ENCODE results near the gene OGFR.

The OGFR gene

DNA sequence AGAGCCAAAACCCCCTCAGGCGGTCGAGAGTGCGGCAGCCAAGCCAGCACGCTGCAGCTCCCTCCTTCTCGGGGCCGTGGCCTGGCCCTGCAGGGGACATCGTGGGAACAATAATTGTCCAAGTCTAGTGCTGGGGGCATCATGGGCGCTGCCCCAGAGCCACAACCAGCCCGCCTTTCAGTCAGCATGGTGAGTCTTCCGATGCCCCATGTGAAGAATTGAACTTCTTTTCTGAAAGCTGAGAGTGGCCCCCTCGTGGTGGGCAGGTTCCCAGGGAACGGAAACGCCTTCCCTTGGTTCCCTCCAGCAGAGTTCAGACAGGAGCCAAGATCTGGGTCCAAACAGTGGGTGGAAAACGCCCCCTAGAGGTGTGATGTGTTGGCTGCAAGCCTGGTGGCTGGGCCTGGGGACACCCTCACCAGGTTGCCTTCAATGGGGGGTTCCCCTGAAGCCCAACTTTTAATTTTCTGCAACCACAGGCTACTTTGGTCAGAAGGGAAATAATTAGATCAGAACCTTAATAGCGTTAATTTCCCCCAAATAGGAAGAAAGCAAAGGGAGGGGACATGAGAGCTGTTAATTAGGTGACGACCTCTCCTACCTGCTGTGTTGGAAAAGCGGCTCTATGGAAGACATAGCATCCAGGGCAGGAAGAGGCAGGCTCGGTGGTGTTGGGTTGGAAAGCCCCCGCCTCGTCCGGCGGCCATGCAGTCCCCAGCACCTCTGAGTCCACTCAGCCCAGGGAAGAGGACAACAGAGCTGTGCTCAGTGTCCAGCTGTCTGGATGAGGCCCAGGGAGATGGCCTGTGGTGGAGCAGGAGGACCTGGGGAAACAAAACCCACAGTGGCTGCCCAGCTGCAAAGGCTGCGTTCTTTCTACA lies 13.1 kb upstream of the OGFR start:
- Histone ChIP-seq H3K4me3 (ENCODE audit: low read depth, low read length) (no peak overlapping the region), H3K36me3 (ENCODE audit: control insufficient read depth in 2 of 2, insufficient read depth in 1 of 2, low read length in 2 of 2) (no peaks in the 10 kb centered on the region), H3K9me3 (ENCODE audit: control insufficient read depth, insufficient read depth, low read depth, low read length) (no peaks in the 10 kb centered on the region), H3K4me1 (ENCODE audit: control insufficient read depth, insufficient read depth, low read length) (no peaks in the 10 kb centered on the region), H3K27ac (ENCODE audit: extremely low read depth, low read depth, low read length) (no peak overlapping the region)
- ChIA-PET CTCF (interaction anchor here (0.6 to 3.6 kb wide), 46 partner anchors 9 to 1043 kb away, joined by 3 to 38 read pairs (median 4); partner anchors contain the start of genes OGFR and SLCO4A1), POLR2A (interaction anchor here (1.0 to 1.3 kb wide), 2 partner anchors 122 to 489 kb away, joined by 3 to 4 read pairs; partner anchors contain the start of gene ADRM1)
- TF ChIP-seq, protein P1, sequence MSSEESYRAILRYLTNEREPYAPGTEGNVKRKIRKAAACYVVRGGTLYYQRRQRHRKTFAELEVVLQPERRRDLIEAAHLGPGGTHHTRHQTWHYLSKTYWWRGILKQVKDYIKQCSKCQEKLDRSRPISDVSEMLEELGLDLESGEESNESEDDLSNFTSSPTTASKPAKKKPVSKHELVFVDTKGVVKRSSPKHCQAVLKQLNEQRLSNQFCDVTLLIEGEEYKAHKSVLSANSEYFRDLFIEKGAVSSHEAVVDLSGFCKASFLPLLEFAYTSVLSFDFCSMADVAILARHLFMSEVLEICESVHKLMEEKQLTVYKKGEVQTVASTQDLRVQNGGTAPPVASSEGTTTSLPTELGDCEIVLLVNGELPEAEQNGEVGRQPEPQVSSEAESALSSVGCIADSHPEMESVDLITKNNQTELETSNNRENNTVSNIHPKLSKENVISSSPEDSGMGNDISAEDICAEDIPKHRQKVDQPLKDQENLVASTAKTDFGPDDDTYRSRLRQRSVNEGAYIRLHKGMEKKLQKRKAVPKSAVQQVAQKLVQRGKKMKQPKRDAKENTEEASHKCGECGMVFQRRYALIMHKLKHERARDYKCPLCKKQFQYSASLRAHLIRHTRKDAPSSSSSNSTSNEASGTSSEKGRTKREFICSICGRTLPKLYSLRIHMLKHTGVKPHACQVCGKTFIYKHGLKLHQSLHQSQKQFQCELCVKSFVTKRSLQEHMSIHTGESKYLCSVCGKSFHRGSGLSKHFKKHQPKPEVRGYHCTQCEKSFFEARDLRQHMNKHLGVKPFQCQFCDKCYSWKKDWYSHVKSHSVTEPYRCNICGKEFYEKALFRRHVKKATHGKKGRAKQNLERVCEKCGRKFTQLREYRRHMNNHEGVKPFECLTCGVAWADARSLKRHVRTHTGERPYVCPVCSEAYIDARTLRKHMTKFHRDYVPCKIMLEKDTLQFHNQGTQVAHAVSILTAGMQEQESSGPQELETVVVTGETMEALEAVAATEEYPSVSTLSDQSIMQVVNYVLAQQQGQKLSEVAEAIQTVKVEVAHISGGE (tag by site-specific recombination; conservative IDR thresholded peaks at IDR 0.05; ENCODE audit: low read depth) = no peak; the same call in 1 of the 2 replicates
- TF ChIP-seq OVOL3 (tag by site-specific recombination; IDR thresholded peaks at IDR 0.05) (no peak), ZNF121 (tag by site-specific recombination; IDR thresholded peaks at IDR 0.05) (no peak), ZNF202 (tag by site-specific recombination; IDR thresholded peaks at IDR 0.05; ENCODE audit: borderline replicate concordance) (no peak), SALL2 (tag by site-specific recombination; IDR thresholded peaks at IDR 0.05; ENCODE audit: borderline replicate concordance) (no peak), KLF9 (tag by site-specific recombination; IDR thresholded peaks at IDR 0.05; ENCODE audit: low read depth) (peak; percentile 21; the same call in 1 of the 2 replicates), SP7 (tag by site-specific recombination; IDR thresholded peaks at IDR 0.05) (peak; percentile 61; the same call in 1 of the 2 replicates), ZNF677 (tag by site-specific recombination; IDR thresholded peaks at IDR 0.05) (no peak), ZNF76 (tag by site-specific recombination; IDR thresholded peaks at IDR 0.05; ENCODE audit: borderline replicate concordance, low read depth) (peak; percentile 65), ZNF561 (tag by site-specific recombination; IDR thresholded peaks at IDR 0.05; ENCODE audit: borderline replicate concordance) (peak; percentile 90), SCRT1 (tag by site-specific recombination; IDR thresholded peaks at IDR 0.05; ENCODE audit: borderline replicate concordance) (no peak), ZNF350 (tag by site-specific recombination; IDR thresholded peaks at IDR 0.05) (no peak), ZFP3 (tag by site-specific recombination; IDR thresholded peaks at IDR 0.05; ENCODE audit: low read depth) (no peak), ZNF629 (tag by site-specific recombination; IDR thresholded peaks at IDR 0.05) (peak; percentile 38; the same call in 1 of the 2 replicates), ZNF768 (tag by site-specific recombination; IDR thresholded peaks at IDR 0.05) (no peak), ZBTB48 (tag by site-specific recombination; IDR thresholded peaks at IDR 0.05) (peak; percentile 84), ZNF596 (tag by site-specific recombination; IDR thresholded peaks at IDR 0.05) (no peak), ZNF544 (tag by site-specific recombination; IDR thresholded peaks at IDR 0.05) (no peak), ZXDB (tag by site-specific recombination; IDR thresholded peaks at IDR 0.05) (0 out of 2 replicates have a peak, but pooled peaks have one; percentile 20), ZNF366 (tag by site-specific recombination; conservative IDR thresholded peaks at IDR 0.05) (peak; percentile 37; the same call in 1 of the 2 replicates), SP3 (tag by site-specific recombination; IDR thresholded peaks at IDR 0.05) (0 out of 2 replicates have a peak, but pooled peaks have one; percentile 35), ZNF37A (tag by site-specific recombination; IDR thresholded peaks at IDR 0.05) (no peak), ZNF621 (tag by site-specific recombination; IDR thresholded peaks at IDR 0.05) (no peak), SP2 (tag by site-specific recombination; IDR thresholded peaks at IDR 0.05) (peak; percentile 53), KLF1 (tag by site-specific recombination; IDR thresholded peaks at IDR 0.05) (peak; percentile 64), ZNF239 (tag by site-specific recombination; IDR thresholded peaks at IDR 0.05) (no peak), ZNF10 (tag by site-specific recombination; IDR thresholded peaks at IDR 0.05) (peak; percentile 81), IKZF3 (tag by site-specific recombination; IDR thresholded peaks at IDR 0.05) (peak; percentile 95)
- TF ChIP-seq, protein P2, sequence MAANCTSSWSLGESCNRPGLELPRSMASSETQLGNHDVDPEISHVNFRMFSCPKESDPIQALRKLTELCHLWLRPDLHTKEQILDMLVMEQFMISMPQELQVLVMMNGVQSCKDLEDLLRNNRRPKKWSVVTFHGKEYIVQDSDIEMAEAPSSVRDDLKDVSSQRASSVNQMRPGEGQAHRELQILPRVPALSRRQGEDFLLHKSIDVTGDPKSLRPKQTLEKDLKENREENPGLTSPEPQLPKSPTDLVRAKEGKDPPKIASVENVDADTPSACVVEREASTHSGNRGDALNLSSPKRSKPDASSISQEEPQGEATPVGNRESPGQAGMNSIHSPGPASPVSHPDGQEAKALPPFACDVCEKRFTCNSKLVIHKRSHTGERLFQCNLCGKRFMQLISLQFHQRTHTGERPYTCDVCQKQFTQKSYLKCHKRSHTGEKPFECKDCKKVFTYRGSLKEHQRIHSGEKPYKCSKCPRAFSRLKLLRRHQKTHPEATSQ (tag by site-specific recombination; IDR thresholded peaks at IDR 0.05) = no peak
- TF ChIP-seq, protein P3, sequence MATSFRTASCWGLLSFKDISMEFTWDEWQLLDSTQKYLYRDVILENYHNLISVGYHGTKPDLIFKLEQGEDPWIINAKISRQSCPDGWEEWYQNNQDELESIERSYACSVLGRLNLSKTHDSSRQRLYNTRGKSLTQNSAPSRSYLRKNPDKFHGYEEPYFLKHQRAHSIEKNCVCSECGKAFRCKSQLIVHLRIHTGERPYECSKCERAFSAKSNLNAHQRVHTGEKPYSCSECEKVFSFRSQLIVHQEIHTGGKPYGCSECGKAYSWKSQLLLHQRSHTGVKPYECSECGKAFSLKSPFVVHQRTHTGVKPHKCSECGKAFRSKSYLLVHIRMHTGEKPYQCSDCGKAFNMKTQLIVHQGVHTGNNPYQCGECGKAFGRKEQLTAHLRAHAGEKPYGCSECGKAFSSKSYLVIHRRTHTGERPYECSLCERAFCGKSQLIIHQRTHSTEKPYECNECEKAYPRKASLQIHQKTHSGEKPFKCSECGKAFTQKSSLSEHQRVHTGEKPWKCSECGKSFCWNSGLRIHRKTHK (tag by site-specific recombination; IDR thresholded peaks at IDR 0.05) = no peak
- TF ChIP-seq, protein P4, sequence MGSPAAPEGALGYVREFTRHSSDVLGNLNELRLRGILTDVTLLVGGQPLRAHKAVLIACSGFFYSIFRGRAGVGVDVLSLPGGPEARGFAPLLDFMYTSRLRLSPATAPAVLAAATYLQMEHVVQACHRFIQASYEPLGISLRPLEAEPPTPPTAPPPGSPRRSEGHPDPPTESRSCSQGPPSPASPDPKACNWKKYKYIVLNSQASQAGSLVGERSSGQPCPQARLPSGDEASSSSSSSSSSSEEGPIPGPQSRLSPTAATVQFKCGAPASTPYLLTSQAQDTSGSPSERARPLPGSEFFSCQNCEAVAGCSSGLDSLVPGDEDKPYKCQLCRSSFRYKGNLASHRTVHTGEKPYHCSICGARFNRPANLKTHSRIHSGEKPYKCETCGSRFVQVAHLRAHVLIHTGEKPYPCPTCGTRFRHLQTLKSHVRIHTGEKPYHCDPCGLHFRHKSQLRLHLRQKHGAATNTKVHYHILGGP (tag by site-specific recombination; IDR thresholded peaks at IDR 0.05) = no peak
